HG02763 (cell line): ENCODE measurements around the gene ATOX1.
A peak's percentile ranks its signal among the peaks of the same experiment; 100 is the strongest.

Experiments
- ATAC-seq: cut with Tn5 transposase; IDR thresholded peaks from one replicate; pipeline ENCODE4 v1.9.1; 2021; ENCODE audit warnings: mild to moderate bottlenecking, moderate library complexity; ENCODE audit not compliant: unreplicated experiment

The ATOX1 gene

DNA sequence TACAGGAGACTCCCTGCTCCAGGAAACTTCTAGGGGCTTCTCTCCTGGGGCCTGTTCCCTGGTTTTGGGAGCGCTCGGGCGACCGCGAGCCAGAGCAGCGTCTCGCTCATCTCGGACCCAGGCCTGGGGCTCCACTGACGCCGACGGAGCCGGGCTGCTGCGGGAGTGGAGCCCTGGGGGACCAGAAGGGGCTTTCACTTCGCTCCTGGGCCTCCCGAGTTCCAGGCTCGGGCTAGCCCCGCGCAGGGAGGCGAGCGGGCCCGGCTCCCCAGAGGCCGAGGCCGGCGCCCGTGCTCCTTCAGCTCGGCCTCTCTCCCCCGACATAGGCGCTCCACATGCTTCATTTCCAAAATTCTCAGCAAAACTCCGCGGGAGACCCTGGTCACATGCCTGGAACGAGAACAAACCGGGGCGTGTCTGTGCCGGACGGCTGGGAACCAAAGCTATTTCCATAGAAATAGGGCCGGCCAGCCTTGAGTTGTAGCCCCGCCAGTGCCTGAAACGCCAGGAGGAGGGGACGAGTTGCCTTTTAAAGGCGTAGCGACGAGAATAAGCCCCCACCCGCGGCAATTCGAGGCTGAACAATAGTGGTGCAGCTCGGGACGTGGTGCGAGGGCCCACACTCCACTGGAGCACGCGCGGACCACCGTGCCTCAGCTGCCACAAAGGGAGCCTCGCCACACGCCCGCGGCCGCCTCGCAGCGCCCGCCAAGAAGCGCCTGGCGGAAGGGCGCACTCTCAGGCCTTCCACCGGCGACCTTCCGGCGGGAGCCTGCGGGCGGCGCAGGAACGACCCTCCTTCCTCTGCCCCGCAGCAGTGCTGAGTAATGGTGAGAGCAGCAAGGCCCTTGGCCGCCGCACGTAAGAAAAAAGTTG lies 12.2 kb upstream of the ATOX1 start:
- peak; percentile 23 for ATAC-seq

DNA sequence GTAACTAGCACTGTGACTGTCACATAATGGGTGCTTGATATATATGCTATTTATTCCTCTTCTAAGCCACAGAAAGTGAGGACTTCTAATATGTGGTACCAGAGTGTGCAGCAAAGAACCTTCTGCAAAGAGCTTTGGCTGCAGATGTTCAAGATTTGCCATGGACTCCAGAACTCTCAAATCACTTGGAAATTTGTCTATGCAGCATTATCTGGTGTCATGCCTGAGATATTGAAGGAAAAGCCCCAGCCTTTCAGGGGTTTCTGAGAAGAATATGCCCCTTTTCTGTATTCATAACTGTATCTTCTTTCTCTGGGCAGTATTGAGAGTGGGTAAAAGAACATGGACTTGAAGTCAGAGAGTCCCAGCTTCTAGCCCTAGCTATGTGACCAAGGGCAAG lies 8.5 kb upstream of the ATOX1 start:
- ATAC-seq: no peak

DNA sequence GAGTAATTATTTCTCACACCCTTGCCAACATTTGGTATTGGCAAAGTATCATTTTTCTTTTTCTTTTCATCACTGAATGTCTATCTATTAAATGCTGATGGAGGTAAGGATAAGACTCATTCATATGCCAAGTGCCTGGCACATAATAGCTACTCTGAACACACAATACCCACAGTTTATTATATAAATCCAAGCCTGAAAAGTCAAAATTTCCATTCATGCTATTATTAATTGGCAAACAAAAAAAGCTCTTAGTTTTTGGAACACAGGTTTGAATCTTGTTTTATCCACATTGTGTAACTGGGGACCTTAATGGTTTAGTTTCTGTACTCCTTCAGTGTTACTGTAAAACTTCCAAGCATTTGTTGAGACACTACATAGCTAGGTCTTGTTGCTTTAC lies 6.4 kb upstream of the ATOX1 start:
- ATAC-seq: no peak

DNA sequence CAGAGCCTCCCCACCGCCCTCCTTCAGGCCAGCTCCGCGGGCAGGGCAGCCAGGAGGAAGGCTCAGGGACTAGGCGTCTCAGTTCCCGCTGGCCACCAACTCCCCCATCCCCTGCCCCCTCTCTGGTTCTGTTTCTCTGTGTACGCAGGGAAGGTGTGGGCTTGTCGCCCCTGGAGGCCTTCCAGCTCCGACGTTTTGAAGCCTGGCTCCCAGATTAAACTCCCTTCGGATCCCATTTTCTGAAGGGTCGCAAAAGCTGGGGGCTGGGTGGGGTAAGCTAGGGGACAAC lies 346 bp downstream of the ATOX1 start:
- peak; percentile 1 for ATAC-seq

DNA sequence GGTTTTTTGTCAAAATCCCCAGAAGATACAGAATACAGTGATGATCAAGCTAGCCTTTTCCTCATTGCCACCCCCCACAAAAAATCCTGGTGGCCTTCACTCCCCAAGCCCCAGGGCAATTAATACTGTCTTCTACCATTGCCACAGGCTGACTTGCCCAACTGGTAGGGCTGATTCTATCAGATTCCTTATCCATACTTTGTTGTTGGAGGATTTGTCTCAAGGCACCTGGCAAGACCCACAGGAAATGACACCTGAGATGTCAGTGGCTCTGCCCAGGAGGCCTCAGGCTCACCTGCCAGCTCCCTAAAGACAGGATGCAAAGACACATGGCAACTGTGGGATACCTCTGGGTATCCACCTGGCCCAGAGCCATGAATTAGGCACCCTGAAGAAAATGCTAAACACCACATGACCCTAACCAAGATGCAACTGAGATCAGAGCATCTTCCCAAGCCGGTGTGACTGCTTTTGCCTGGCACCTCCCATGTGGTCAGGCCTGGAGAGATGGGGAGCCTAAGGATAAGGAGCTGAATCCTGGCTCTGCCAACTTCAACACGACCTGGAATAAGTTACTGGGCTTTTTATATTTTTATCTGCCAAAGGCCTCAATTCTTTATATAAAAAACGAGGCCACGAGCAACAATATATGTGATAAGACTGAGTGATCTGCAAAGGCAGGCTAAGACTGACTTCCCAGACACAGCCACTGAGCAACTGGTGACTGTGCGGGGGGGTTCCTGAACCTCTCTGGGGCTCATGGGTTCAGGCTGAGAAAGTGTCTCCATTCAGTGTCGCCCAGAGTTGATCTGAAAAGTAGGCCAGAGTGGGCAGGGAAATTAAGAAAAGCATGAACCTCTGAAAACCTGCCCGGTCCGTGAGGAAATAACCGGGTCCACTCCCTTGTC lies 944 bp downstream of the ATOX1 start:
- ATAC-seq: peak; percentile 8

DNA sequence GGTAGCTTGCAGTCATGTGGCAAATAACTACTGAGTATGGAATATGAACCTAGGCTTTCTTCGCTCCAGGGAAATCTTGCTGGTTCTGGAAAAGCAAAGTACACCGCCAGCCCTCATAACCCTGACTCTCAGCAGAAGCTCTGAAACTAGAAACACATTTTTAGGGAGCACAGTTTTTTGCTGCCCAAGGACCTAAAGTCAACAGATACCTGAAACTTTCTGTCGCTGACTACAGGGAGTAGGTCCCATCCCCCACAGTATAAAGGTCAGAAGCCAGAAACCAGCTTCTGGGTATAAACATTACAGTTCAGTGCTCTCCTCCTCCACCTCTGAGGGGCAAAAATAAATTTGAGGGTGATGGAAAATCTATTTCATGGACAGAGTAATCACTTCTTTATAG lies 3.0 kb downstream of the ATOX1 start:
- ATAC-seq: no peak

DNA sequence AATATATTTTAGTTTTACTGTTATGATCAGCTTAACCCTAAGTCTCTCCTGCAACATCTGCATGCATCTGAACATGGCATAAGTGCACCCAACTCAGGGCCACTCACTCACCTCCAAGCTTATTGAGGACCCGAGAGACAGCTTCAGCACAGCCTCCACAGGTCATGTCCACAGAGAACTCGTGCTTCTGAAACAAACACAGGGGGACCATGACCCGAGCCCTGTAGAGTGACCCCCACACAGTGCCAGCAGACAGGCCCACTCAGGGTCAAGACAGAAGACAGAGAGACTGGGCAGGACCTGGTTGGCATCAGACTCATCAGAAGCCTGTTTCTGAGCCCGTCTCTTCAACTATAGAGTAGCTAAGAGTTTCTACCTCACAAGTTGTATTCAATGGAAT lies 6.8 kb downstream of the ATOX1 start:
- ATAC-seq: no peak

DNA sequence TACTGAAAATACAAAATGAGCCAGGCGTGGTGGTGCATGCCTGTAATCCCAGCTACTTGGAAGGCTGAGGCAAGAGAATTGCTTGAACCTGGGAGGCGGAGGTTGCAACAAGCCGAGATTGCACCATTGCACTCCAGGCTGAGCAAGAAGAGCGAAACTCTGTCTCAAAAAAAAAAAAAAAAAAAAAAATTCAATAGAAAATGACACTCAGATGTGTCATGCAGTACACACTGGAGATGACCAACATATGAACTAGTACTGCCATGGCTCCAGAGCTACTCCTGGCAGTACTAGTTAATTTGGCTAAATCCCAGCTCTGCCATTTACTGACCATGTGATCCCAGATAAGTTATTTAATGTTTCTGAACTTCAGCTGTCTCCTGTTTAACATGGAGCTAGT lies 7.3 kb downstream of the ATOX1 start:
- no peak for ATAC-seq

DNA sequence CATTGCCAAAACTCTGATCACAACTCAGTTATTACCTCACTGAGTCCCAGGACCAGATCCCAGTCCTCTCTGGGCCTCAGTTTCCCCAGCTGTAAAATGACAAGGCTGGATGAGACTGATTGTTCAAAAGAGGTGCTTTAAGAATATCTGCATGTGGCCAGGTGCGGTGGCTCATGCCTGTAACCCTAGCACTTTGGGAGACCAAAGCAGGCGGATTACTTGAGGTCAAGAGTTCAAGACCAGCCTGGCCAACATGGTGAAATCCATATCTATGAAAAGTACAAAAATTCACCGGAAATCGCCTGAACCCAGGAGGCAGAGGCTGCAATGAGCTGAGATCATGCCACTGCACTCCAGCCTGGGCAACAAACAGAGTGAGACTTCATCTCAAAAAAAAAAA lies 8.3 kb downstream of the ATOX1 start:
- no peak for ATAC-seq

DNA sequence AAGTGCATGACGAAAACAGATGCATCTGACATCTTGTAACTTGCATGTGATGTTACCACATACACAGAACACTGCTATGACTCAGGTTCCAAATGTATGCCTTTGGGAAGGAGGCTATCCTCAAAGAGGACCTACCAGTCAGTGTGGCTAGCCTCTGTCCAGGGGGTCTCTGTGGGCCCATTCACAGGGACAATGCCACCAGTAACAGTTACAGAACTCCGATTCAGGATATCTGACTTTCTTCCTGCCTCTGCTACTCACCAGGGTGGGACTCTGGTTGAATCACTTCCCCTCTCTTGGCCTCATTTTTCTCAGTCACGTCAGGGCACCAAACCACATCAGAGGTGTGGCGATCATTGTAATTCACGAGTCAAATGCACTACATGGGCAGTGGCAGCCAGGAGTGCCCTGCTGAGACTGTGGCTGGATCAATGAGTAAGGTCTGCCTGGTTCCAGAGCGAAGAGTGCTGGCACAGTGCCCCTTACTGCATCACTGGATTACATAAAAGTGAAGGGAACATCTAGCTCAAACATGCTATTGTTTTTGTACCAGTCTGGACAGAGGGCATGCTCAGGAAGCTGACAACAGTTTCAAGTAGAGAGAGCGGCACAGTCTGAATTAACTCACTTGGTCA lies 13.2 kb downstream of the ATOX1 start:
- no peak for ATAC-seq

DNA sequence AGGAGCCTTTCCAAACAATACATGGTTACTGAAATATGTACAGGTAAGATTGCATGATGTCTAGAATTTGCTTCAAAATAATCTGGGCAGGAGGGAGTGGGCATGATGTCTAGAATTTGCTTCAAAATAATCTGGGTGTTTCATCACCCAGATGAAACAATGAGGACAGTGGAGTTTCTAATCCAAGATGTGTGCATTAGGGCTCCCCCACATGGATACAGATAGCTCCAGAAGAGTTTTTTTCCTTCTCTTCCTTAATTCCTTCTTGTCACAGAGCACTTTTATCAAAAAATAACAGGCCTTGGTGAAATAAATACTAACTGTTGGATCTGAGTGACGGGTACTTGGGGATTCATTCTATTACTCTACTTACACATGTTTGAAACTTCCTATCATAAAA lies 14.9 kb downstream of the ATOX1 start:
- no peak for ATAC-seq

DNA sequence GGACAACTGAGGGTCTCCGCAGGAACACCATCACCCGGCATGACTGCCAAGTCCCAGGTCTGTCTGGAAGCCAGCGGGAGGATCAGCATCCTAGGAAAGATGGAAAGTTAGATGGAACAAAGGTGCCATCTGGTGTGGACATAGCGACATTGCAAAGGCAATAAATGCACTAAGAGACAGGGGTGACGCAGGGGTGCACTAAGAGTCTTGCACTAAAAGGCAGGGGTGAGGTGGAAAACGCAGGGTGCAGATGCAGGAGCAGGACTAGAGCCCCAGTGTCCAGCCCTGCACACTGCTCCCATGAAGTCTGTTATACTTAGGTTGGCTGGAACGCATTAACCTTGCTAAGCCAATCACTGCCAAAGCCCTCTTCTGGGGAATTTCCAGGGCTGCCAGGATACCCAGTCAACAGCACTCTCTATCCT lies 15.5 kb downstream of the ATOX1 start:
- ATAC-seq: no peak

DNA sequence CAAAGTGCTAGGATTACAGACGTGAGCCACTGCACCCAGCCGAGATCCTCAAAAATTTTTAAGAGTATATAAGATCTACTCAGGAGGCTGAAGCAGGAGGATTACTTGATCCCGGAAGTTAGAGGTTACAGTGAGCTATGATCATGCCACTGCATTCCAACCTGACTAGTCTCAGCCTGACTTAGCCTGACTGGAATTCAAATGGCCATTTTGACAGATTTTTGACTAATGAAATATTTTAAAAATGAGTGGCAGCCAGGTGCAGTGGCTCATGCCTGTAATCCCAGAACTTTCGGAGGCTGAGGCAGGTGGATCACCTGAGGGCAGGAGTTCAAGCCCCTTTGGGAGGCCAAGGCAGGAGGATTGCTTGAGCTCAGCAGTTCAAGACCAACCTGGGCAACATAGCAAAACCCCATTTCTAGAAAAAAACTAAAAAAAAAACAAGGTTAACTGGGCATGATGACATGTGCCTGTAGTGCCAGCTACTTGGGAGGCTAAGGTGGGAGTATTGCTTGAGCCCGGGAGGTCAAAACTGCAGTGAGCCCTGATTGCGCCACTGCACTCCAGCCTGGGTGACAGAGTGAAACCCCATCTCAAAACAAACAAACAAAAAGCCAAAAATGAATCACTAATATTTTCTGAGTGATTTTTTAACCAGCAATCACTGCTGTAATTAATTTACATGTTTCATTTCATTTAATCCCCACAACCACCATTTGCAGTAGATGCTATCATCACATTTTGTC lies 16.6 kb downstream of the ATOX1 start:
- ATAC-seq: no peak

DNA sequence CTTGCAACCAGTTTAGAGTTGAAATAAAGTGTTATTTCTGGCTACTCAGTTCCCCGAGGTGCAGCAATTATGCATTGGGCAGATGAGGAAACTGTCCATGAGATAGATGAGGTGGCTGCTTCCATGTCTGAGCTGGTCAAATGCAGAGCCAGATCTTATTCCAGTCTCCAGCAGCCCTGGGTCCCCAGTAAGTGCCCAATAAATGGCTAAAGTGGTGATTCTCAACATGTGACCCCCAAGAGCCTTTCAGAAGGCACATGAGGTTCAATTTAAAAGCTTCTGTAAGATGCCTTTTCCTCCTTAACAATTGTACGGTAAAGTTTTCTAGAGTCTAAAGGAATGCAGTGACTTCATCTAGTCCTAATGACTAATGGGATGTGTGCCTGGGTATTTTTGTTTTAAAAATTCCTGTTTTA lies 17.5 kb downstream of the ATOX1 start:
- peak; percentile 13 for ATAC-seq

DNA sequence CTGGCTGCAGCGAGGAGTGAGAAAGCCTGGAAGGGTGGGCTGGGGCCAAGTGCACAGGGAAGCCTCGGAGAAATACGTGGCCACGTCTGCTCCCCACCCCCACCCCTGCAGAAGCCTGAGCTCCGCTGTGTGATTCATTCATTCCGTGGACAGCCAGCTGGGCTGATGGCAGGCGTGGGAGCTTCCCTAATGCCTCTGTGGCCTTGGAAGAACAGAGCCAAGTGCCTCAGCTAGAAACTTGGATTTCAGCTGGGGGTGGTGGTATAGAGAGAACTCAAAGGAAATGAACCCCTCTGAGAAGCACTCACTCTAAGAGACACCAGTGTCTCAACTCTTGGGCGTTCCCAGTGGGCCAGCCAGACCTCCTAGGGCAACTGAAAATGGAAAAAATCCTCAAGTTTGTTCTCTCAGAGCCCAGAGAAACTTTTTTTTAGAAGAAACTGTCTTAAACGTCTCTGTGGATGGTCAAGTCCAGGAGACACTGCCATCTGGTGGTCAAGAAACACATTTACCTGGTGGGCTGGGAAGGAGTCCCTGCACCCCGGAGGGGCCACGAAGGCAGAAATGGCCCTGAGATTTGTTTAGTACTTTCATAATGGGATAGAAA lies 18.0 kb downstream of the ATOX1 start:
- ATAC-seq: peak; percentile 62

DNA sequence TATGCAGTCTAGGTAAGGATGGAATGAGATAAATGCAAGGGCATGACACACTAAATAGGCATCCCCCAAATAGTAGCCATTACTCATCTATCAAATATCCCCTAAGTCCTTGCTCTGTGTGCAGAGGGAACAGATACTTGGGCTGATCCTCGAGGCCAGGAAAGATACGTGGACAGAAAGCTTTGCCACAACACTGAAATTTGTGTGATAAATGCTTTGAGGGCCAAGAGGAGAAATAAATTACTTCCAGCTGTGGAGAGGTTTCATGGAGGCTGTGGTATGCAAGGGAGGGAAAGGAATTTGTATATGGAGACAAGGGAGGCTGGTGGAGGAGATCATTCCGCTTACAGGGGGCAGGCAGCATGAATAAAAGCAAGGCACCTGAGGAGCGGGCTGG lies 18.5 kb downstream of the ATOX1 start:
- no peak for ATAC-seq

DNA sequence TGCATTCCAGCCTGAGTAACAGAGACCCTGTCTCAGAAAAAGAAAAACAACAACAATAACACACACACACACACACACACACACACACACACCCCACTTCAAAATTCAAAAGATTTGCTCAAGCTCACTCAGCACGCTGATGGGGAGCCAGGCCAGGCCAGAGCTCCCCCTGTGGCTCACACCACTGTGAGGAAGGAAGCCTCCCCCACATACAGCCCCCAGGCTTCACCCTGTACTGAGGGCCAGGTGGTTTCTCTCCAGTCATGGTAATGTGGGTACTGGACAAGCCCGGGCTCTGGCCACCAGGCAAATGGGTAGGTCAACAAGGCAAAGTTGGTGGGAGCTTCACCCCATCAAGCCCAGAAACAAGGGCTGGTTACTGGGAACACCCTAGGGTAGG lies 19.0 kb downstream of the ATOX1 start:
- ATAC-seq: no peak

DNA sequence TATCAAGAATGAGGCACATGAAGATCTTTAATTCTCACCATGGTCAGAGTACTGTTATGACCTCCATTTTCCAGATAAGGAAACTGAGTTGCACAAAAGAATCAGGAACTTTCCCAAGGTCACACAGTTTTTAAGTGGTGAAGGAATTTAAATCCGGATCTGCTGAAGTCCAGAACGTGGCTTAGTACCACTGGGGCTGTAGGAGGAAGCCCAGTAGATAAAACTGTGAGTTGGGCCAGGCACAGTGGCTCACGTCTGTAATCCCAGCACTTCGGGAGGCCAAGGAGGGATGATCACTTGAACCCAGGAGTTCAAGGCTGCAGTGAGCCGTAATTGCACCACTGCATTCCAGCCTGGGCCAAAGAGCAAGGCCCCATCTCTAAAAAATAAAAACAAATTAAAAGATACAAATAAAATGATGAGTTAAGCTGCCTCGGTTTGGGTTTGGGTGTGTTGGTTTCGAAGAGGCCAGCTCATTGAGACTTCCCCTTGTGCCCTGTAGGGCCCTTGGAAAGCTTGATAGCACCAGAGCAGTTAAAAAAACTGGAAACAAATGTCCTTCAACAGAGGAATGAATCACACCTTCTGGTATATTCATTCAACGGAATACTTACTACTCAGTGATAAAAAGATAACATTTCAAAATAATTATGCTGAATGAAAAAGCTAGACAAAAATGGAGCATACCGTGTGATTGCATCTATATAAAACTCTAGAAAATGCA lies 20.1 kb downstream of the ATOX1 start:
- no peak for ATAC-seq

DNA sequence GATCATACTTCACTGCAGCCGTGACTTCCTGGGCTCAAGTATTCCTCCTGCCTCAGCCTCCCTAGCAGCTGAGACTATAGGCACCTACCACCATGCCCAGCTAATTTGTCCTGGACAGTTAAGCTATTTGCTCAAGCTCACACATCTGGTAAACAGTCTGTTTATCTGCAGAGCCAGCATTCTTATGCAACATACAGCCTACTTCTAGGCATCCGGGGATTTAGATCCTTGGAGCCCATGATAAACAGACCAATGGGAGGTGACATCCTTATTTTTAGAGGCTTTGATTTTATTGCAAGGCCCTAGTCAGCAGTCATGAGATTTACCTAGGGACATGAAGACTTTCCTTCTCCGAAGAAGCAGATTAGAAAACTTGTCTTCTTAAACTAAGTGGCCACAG lies 21.0 kb downstream of the ATOX1 start:
- no peak for ATAC-seq

DNA sequence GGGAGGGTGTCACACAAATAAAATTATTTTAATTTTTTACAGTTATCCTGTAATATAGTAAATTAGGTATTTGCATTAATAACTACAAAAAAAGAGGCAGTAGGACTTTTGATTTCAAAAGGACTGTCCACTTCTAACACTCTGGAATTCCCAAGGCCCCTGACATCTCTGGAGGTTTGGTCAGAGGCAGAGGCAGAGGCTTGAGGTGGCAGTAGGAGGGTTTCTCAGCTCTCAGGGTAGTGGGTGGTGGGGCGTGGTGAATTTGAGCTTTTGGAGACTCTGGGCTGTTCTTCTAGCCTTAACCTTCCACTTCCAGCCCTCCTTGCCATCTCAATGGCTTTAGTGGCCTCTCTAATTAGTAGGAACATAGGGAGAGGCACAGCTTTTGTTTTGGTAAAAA lies 22.8 kb downstream of the ATOX1 start:
- no peak for ATAC-seq
